ENCODE results near the gene PYGL. TPM values are rescaled to one million over a fixed set of nuclear protein-coding genes. Genes with fewer than 3 reads are reported as not detected.
"Not testable (repeated sequence)": the region's sequence is repeated elsewhere in the genome, so short reads cannot be mapped to it uniquely, and the experiment has no call there.

PYGL gene
- total and polyA plus RNA-seq, 8 donors = 6.7 to 35.6 (median 17.9) TPM

DNA sequence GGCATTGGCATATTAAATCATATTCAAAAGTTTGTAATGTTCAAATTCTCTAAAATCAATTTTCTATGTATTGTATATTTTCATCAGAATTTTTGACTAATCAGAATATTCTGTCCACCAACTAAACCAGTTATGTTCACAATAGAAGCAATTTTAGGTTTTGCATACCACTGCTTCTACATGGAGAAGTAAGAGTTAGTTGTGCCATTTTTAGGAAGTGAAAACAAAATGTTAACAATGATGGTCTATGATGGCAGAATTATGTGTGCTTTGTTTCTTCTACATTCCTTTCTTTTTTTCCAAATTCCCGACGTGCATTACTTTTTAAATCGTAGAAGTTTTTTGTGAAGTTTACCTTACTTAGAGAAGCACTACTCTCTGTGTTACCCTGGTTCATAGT lies 42.9 kb downstream of the PYGL start:
- intact Hi-C loops (cut with DNase I; ENCODE audit: low total_unique reads) = no loop called here
- H3K36me3 ChIP-seq = peaks cover 0 to 49% (median 22%) of the 10 kb centered on the region in 4 donors
- no peak overlapping the region for H3K27ac ChIP-seq
- WGBS, 5 donors = 93 to 95% (median 94%) methylated on average over 3 of the region's 3 CpGs
- no peak overlapping the region for H3K4me3 ChIP-seq
- H3K9me3 ChIP-seq = no peaks in the 10 kb centered on the region
- TF ChIP-seq EP300 (IDR thresholded peaks at IDR 0.05) (no peak), POLR2A (IDR thresholded peaks at IDR 0.05) (no peak), CTCF (IDR thresholded peaks at IDR 0.05) (no peak), POLR2AphosphoS5 (IDR thresholded peaks at IDR 0.05) (no peak)
- DNase-seq = no peak
- no peaks in the 10 kb centered on the region for H3K4me1 ChIP-seq
- H3K27me3 ChIP-seq = no peaks in the 10 kb centered on the region

DNA sequence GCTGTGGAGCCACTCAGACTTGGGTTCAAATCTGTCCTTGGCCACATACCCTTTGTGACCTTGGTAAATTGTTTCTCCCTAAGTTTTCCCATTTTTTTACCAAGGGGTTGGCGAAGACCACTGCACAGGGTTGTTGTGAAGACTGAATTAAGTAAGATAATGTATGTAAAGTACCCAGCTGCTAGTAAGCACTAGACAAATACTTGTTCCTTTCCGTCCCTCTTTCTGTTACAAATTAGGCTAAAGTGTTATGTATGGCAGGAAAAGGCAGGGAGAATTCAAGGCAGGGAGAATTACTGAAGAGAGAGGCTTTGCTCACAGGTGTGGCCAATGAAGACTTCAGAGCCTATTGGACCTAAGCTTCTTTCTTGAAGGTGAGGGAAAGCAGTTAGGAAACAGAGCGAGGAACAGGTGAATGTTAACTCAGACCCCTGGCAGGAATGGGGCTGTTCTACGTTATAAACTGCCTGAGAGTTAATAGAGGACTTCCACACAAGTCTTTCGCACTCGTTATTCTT lies 46.6 kb downstream of the PYGL start:
- Histone ChIP-seq H3K9me3 (no peaks in the 10 kb centered on the region), H3K27me3 (no peaks in the 10 kb centered on the region), H3K4me3 (no peak overlapping the region), H3K36me3 (peaks cover 0 to 15% (median 0%) of the 10 kb centered on the region in 4 donors), H3K27ac (no peak overlapping the region), H3K4me1 (no peaks in the 10 kb centered on the region)
- WGBS, 5 donors = 90 to 93% (median 91%) methylated on average over 6 of the region's 6 CpGs
- no peak for TF ChIP-seq POLR2A (IDR thresholded peaks at IDR 0.05)
- TF ChIP-seq EP300 (IDR thresholded peaks at IDR 0.05) = no peak
- TF ChIP-seq POLR2AphosphoS5 (IDR thresholded peaks at IDR 0.05) = no peak
- no peak for TF ChIP-seq CTCF (IDR thresholded peaks at IDR 0.05)
- intact Hi-C loops (cut with DNase I; ENCODE audit: low total_unique reads) = no loop called here
- no peak for DNase-seq

GRCh38 chr14:50897005-50897404 lies 47.3 kb downstream of the PYGL start:
- H3K9me3 ChIP-seq; DNase-seq; H3K27ac ChIP-seq; intact Hi-C loops (cut with DNase I; ENCODE audit: low total_unique reads); H3K27me3 ChIP-seq; H3K4me3 ChIP-seq; H3K4me1 ChIP-seq; H3K36me3 ChIP-seq: not testable (repeated sequence)
- 70 to 90% (median 88%) methylated on average over 1 of the region's 1 CpG for WGBS, 5 donors

DNA sequence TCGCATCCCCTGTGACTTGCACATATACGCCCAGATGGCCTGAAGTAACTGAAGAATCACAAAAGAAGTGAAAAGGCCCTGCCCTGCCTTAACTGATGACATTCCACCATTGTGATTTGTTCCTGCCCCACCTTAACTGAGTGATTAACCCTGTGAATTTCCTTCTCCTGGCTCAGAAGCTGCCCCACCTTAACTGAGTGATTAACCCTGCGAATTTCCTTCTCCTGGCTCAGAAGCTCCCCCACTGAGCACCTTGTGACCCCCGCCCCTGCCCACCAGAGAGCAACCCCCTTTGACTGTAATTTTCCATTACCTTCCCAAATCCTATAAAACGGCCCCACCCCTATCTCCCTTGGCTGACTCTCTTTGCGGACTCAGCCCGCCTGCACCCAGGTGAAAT lies 47.9 kb downstream of the PYGL start:
- H3K4me1 ChIP-seq; H3K36me3 ChIP-seq; H3K4me3 ChIP-seq; H3K27ac ChIP-seq; H3K9me3 ChIP-seq; intact Hi-C loops (cut with DNase I; ENCODE audit: low total_unique reads); DNase-seq; H3K27me3 ChIP-seq: not testable (repeated sequence)
- WGBS, 5 donors = 66 to 86% (median 82%) methylated on average over 4 to 7 of the region's 7 CpGs

DNA sequence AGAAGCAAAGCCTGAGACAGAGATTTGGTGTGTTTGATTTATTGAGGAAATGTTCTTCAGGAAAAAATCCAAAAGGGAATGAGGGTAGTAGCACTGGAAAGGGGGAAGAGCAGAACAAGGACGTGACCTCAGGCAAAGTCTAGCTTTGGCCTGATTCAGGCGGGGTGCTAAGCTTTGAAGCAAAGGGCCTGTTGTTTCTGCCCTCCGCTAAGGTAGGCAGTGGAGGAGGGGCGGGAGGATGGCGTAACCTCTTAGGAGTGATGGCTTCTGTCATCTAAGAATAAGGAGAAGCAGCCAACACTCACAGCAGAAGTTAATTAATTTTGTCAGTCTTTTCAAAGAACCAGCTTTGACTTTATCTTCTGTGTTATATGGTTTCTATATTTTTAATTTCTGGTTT lies 52.0 kb downstream of the PYGL start:
- H3K4me3 ChIP-seq = no peak overlapping the region
- TF ChIP-seq CTCF (IDR thresholded peaks at IDR 0.05) = no peak
- no peak for TF ChIP-seq POLR2AphosphoS5 (IDR thresholded peaks at IDR 0.05)
- TF ChIP-seq POLR2A (IDR thresholded peaks at IDR 0.05) = no peak
- no peak for TF ChIP-seq EP300 (IDR thresholded peaks at IDR 0.05)
- 73 to 84% (median 78%) methylated on average over 5 of the region's 5 CpGs for WGBS, 5 donors
- intact Hi-C loops (cut with DNase I; ENCODE audit: low total_unique reads) = no loop called here
- no peak overlapping the region for H3K27ac ChIP-seq
- H3K9me3 ChIP-seq = no peaks in the 10 kb centered on the region
- no peak for DNase-seq
- H3K36me3 ChIP-seq = no peaks in the 10 kb centered on the region
- H3K27me3 ChIP-seq = no peaks in the 10 kb centered on the region
- no peaks in the 10 kb centered on the region for H3K4me1 ChIP-seq
